Measurements from ENCODE around the gene INSYN2B.
A peak's percentile ranks its signal among the peaks of the same experiment; 100 is the strongest.

The INSYN2B gene

DNA sequence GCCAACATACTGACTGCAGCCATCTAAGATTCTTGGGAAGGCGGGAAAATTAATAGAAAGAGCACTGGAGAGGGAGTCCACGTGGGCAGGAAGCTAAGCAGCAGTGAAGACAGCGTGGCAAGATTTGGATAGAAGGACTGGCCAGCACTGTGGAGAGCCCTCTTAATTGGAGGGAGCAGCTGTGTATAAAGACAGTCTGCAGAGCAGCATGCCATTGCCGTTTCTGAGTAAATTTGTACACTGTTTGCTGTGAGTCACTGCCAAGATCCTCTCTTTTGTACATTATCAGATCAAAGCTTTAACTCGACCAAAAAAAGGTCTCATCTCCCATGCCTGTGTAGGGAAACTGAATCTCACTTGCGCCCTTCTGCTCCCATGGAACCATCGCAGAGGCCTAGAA, 45.3 kb downstream of the INSYN2B start:
- Histone ChIP-seq H4K20me1 (ENCODE audit: insufficient read depth, low read length) (no peaks in the 10 kb centered on the region), H3K36me3 (ENCODE audit: insufficient read depth, low read length) (peaks cover 21% of the 10 kb centered on the region; the same call in 1 of the 2 replicates), H3K27me3 (ENCODE audit: insufficient read depth, low read length, poor library complexity) (no peaks in the 10 kb centered on the region), H2AFZ (ENCODE audit: low read depth, low read length) (no peak overlapping the region), H3K79me2 (ENCODE audit: insufficient read depth, low read length) (no peaks in the 10 kb centered on the region), H3K4me2 (ENCODE audit: insufficient read depth, low read length) (no peak overlapping the region), H3K27ac (ENCODE audit: low read length) (peak overlapping the region; percentile 13; the same call in 1 of the 2 replicates), H3K9ac (ENCODE audit: low read depth, low read length) (no peak overlapping the region), H3K4me1 (ENCODE audit: insufficient read depth, low read length) (peaks cover 29% of the 10 kb centered on the region), H3K9me3 (ENCODE audit: insufficient read depth, low read length, severe bottlenecking) (no peaks in the 10 kb centered on the region), H3K4me3 (ENCODE audit: low read depth in 1 of 2, low read length in 2 of 2) (no peak overlapping the region)
- ATAC-seq (ENCODE audit: insufficient read depth, low read depth) (peak; percentile 55; the same call in 2 of the 3 replicates), DNase-seq (no peak)
- TF ChIP-seq EZH2 (IDR thresholded peaks at IDR 0.05; ENCODE audit: borderline replicate concordance, low read depth, low read length, severe bottlenecking): no peak
- TF ChIP-seq, protein P1, sequence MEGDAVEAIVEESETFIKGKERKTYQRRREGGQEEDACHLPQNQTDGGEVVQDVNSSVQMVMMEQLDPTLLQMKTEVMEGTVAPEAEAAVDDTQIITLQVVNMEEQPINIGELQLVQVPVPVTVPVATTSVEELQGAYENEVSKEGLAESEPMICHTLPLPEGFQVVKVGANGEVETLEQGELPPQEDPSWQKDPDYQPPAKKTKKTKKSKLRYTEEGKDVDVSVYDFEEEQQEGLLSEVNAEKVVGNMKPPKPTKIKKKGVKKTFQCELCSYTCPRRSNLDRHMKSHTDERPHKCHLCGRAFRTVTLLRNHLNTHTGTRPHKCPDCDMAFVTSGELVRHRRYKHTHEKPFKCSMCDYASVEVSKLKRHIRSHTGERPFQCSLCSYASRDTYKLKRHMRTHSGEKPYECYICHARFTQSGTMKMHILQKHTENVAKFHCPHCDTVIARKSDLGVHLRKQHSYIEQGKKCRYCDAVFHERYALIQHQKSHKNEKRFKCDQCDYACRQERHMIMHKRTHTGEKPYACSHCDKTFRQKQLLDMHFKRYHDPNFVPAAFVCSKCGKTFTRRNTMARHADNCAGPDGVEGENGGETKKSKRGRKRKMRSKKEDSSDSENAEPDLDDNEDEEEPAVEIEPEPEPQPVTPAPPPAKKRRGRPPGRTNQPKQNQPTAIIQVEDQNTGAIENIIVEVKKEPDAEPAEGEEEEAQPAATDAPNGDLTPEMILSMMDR (IDR thresholded peaks at IDR 0.05; ENCODE audit: borderline replicate concordance, extremely low read depth, low read length, poor library complexity, severe bottlenecking): no peak

DNA sequence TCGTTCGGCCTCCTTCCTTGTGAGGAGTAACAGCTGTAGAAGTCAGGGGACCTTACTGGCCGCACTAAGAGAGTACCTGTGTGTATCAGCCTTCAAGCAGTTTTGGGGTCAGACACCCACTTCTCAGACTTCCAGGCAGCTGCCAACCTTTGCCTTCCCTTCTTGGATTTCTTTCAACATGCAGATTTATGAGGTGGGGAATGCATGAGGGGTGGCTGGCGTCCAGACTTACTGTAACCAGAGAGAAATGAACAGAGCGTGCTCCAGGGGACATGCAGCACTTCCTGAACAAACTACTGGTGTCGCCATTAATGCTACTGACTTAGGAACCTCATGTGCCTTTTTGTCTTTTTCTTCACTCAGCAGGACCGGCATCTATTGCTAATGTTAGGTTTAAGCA, 46.7 kb downstream of the INSYN2B start:
- H3K9me3 ChIP-seq (ENCODE audit: insufficient read depth, low read length, severe bottlenecking): no peaks in the 10 kb centered on the region
- no peak overlapping the region for H2AFZ ChIP-seq (ENCODE audit: low read depth, low read length)
- peaks cover 27% of the 10 kb centered on the region; the same call in 1 of the 2 replicates for H3K36me3 ChIP-seq (ENCODE audit: insufficient read depth, low read length)
- no peak overlapping the region for H3K9ac ChIP-seq (ENCODE audit: low read depth, low read length)
- H3K27me3 ChIP-seq (ENCODE audit: insufficient read depth, low read length, poor library complexity): no peaks in the 10 kb centered on the region
- H3K27ac ChIP-seq (ENCODE audit: low read length): no peak overlapping the region
- H3K79me2 ChIP-seq (ENCODE audit: insufficient read depth, low read length): no peaks in the 10 kb centered on the region
- no peak overlapping the region for H3K4me2 ChIP-seq (ENCODE audit: insufficient read depth, low read length)
- H4K20me1 ChIP-seq (ENCODE audit: insufficient read depth, low read length): no peaks in the 10 kb centered on the region
- no peak for ATAC-seq (ENCODE audit: insufficient read depth, low read depth)
- DNase-seq: no peak
- peaks cover 29% of the 10 kb centered on the region for H3K4me1 ChIP-seq (ENCODE audit: insufficient read depth, low read length)
- H3K4me3 ChIP-seq (ENCODE audit: low read depth in 1 of 2, low read length in 2 of 2): no peak overlapping the region
- TF ChIP-seq EZH2 (IDR thresholded peaks at IDR 0.05; ENCODE audit: borderline replicate concordance, low read depth, low read length, severe bottlenecking): no peak
- TF ChIP-seq, protein P1 (IDR thresholded peaks at IDR 0.05; ENCODE audit: borderline replicate concordance, extremely low read depth, low read length, poor library complexity, severe bottlenecking): no peak

DNA sequence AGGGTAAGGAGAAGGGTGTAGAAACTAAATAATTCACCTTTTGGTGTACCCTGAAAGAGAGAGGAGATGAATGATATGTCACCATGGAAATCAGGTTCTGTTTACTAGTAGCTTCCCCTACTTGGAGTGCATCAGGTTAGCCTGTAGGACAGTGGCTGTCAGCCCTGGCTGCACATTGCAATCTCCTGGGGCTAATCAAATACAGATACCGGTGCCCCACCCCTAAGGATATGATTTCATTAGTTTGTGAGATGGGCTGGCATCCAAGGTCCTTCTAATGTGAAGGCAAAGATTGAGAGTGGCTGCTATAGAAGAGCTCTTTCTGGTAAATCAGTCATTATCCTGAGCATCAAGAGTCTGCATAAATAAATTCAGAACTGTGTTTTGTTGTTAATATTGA, 47.2 kb downstream of the INSYN2B start:
- H2AFZ ChIP-seq (ENCODE audit: low read depth, low read length): no peak overlapping the region
- no peak for TF ChIP-seq EZH2 (IDR thresholded peaks at IDR 0.05; ENCODE audit: borderline replicate concordance, low read depth, low read length, severe bottlenecking)
- TF ChIP-seq, protein P1 (IDR thresholded peaks at IDR 0.05; ENCODE audit: borderline replicate concordance, extremely low read depth, low read length, poor library complexity, severe bottlenecking): no peak
- H3K27ac ChIP-seq (ENCODE audit: low read length): no peak overlapping the region
- ATAC-seq (ENCODE audit: insufficient read depth, low read depth): no peak
- H3K4me1 ChIP-seq (ENCODE audit: insufficient read depth, low read length): peaks cover 29% of the 10 kb centered on the region
- H3K4me3 ChIP-seq (ENCODE audit: low read depth in 1 of 2, low read length in 2 of 2): no peak overlapping the region
- H3K79me2 ChIP-seq (ENCODE audit: insufficient read depth, low read length): no peaks in the 10 kb centered on the region
- H3K9me3 ChIP-seq (ENCODE audit: insufficient read depth, low read length, severe bottlenecking): no peaks in the 10 kb centered on the region
- no peak for DNase-seq
- no peak overlapping the region for H3K9ac ChIP-seq (ENCODE audit: low read depth, low read length)
- no peaks in the 10 kb centered on the region for H3K27me3 ChIP-seq (ENCODE audit: insufficient read depth, low read length, poor library complexity)
- no peak overlapping the region for H3K4me2 ChIP-seq (ENCODE audit: insufficient read depth, low read length)
- H4K20me1 ChIP-seq (ENCODE audit: insufficient read depth, low read length): no peaks in the 10 kb centered on the region
- peaks cover 28% of the 10 kb centered on the region; the same call in 1 of the 2 replicates for H3K36me3 ChIP-seq (ENCODE audit: insufficient read depth, low read length)

Data from DND-41 (cell line).